HepG2 (cell line): Measurements from ENCODE around the gene CRIP1. TPM values are rescaled to one million over a fixed set of nuclear protein-coding genes. Genes with fewer than 3 reads are reported as not detected.

Source experiments
- ATAC-seq: fragments of 200-7000 bp; cut with Tn5 transposase; 3 replicates; pipeline ENCODE4 v1.9.1; 2020; ENCODE audit warnings: mild to moderate bottlenecking, moderate library complexity
- BruUV-seq: library from RNA; stranded (reverse); fragments of 400-500 nt; replicated peaks from 2 replicates; lab custom pipeline; 2021; lab: Mats Ljungman, UMichigan
- CTCF ChIA-PET: fragments of 300-600 bp; formaldehyde crosslinking; extraction: SDS; loops from one replicate; lab custom pipeline; 2021; ENCODE audit warnings: low total read pairs, inconsistent platforms, low intra/inter-chr PET ratio; lab: Yijun Ruan, JAX
- POLR2A ChIA-PET: fragments of 350-600 bp; sonication (Branson Sonifier 250); formaldehyde crosslinking; loops from one replicate; lab custom pipeline; 2020; ENCODE audit warnings: antibody characterized with exemption, inconsistent platforms; lab: Yijun Ruan, JAX
- DNase-seq: peaks from one replicate; pipeline ENCODE4 v3.0.0-alpha.2; 2015; ENCODE audit warnings: low spot score
- FAIRE-seq: peaks from 3 replicates; lab custom pipeline; 2011; peaks lifted over from hg19 to GRCh38; lab: Jason Lieb, UNC
- H2AFZ ChIP-seq: one replicate; pipeline ENCODE4 v1.6.1; 2011; ENCODE audit warnings: low read length, inconsistent platforms
- H3K27ac ChIP-seq: fragments of 300-600 bp; 3 replicates; pipeline ENCODE4 v1.8.0; 2011; ENCODE audit warnings: mixed run types, mild to moderate bottlenecking, mixed read lengths, low read length, inconsistent platforms; ENCODE audit not compliant: insufficient read depth; ENCODE audit errors: extremely low read length
- H3K27me3 ChIP-seq, 2 experiments: fragments of 200-600 bp in 1 of 2; 2 replicates in 1 of 2; 3 replicates in 1 of 2; pipeline versions ENCODE4 v1.6.0 to v1.8.0; 2011; ENCODE audit warnings: low read length in 2 of 2, mild to moderate bottlenecking in 2 of 2, moderate library complexity in 2 of 2, inconsistent platforms in 1 of 2; ENCODE audit not compliant: insufficient read depth in 2 of 2, control insufficient read depth in 1 of 2
- H3K36me3 ChIP-seq, 2 experiments: fragments of 200-600 bp in 1 of 2; replicated peaks in 1 of 2; 2 replicates in 1 of 2; 3 replicates in 1 of 2; pipeline versions ENCODE4 v1.5.1 to v1.8.0; 2011; ENCODE audit warnings: low read length in 2 of 2, inconsistent platforms in 1 of 2; ENCODE audit not compliant: insufficient read depth in 2 of 2, control insufficient read depth in 1 of 2
- H3K4me1 ChIP-seq: 2 replicates; pipeline ENCODE4 v1.5.1; 2012; ENCODE audit warnings: low read length, inconsistent platforms; ENCODE audit not compliant: insufficient read depth
- H3K4me2 ChIP-seq: 2 replicates; pipeline ENCODE4 v1.6.0; 2011; ENCODE audit warnings: low read depth, low read length, inconsistent platforms
- H3K4me3 ChIP-seq, 3 experiments: fragments of 200-600 bp in 1 of 3; sonication (generic), shearing (Covaris generic) in 1 of 3; replicated peaks in 1 of 3; 2 replicates each; pipeline ENCODE4 v1.5.1; 2011 to 2016; ENCODE audit warnings: low read length in 3 of 3, inconsistent platforms in 2 of 3, low read depth in 2 of 3, mild to moderate bottlenecking in 2 of 3, control low read depth in 1 of 3, mixed read lengths in 1 of 3; ENCODE audit not compliant: insufficient read depth in 1 of 3
- H3K79me2 ChIP-seq: one replicate; pipeline ENCODE4 v1.6.1; 2011; ENCODE audit warnings: low read length, inconsistent platforms; ENCODE audit not compliant: insufficient read depth
- H3K9ac ChIP-seq: 2 replicates; pipeline ENCODE4 v1.6.0; 2011; ENCODE audit warnings: mild to moderate bottlenecking, low read depth, low read length, inconsistent platforms; ENCODE audit not compliant: insufficient read depth
- H3K9me3 ChIP-seq: 2 replicates; pipeline ENCODE4 v1.5.1; 2012; ENCODE audit warnings: mild to moderate bottlenecking, low read length
- H4K20me1 ChIP-seq: 2 replicates; pipeline ENCODE4 v1.6.0; 2011; ENCODE audit warnings: inconsistent platforms, mild to moderate bottlenecking, low read length, moderate library complexity; ENCODE audit not compliant: insufficient read depth
- DR1 ChIP-seq: sonication (generic); formaldehyde crosslinking; IDR thresholded peaks from 2 replicates; pipeline ENCODE4 v1.8.0; 2021; ENCODE audit warnings: mild to moderate bottlenecking, missing genetic modification reagents, inconsistent platforms
- ELF3 ChIP-seq: IDR thresholded peaks from 2 replicates; pipeline ENCODE4 v1.6.1; 2016; ENCODE audit warnings: missing genetic modification reagents, missing compliant biosample characterization
- HDAC1 ChIP-seq: sonication (generic); formaldehyde crosslinking; IDR thresholded peaks from 2 replicates; pipeline ENCODE4 v1.5.1; 2020; ENCODE audit warnings: mild to moderate bottlenecking, missing genetic modification reagents
- HNF4A ChIP-seq: sonication (generic); formaldehyde crosslinking; IDR thresholded peaks from 2 replicates; pipeline ENCODE4 v1.4.0; 2020; ENCODE audit warnings: missing genetic modification reagents
- SKIL ChIP-seq: sonication (generic); formaldehyde crosslinking; IDR thresholded peaks from 2 replicates; pipeline ENCODE4 v1.8.0; 2022; ENCODE audit warnings: missing genetic modification reagents, mild to moderate bottlenecking, moderate library complexity, borderline replicate concordance
- ZMAT5 ChIP-seq: sonication (generic); formaldehyde crosslinking; IDR thresholded peaks from 2 replicates; pipeline ENCODE4 v1.5.0; 2020; ENCODE audit warnings: mild to moderate bottlenecking, low read depth, missing genetic modification reagents, borderline replicate concordance
- ZNF841 ChIP-seq: sonication (generic); formaldehyde crosslinking; IDR thresholded peaks from 2 replicates; pipeline ENCODE4 v1.8.1; 2023; ENCODE audit warnings: missing genetic modification reagents, borderline replicate concordance
- WGBS: methylation state at CpG from one replicate; pipeline ENCODE4 v1.1.6; 2017; ENCODE audit warnings: low lambda C conversion rate; 5-methylcytosine and 5-hydroxymethylcytosine counted together
- in situ Hi-C: cut with HindIII; loops from 2 replicates; pipeline ENCODE4 v1.10.0; 2017; ENCODE audit warnings: low pct_unique_long_range_greater_than_20kb; ENCODE audit not compliant: extremely low pct_ligation_motif_present
- intact Hi-C: fragments of 100-400 bp; cut with micrococcal nuclease; formaldehyde crosslinking; loops from one replicate; pipeline ENCODE4 v1.10.0; 2022; ENCODE audit not compliant: unreplicated experiment
- polyA plus RNA-seq, 8 experiments: library from polyadenylated mRNA; depleted of rRNA in 3 of 8; stranded (reverse) in 7 of 8; unstranded in 1 of 8; fragments of >200 nt; fragmentation: Illumina TruSeq in 4 of 8; extraction: Trizol in 4 of 8; gene quantifications; 2 replicates each; pipeline versions ENCODE4 v1.2.1 to v1.2.3, GENCODE V29; 2011 to 2016; ENCODE audit warnings: low read depth in 4 of 8, missing spikeins in 1 of 8, mixed read lengths in 1 of 8; ENCODE audit not compliant: insufficient read depth in 1 of 8
- total RNA-seq, 5 experiments: library from RNA; depleted of rRNA; stranded (reverse); fragments of >200 nt; fragmentation: Illumina TruSeq; extraction: Trizol; gene quantifications; 2 replicates each; pipeline ENCODE4 v1.2.3, GENCODE V29; 2016; ENCODE audit warnings: low read depth in 1 of 5

Gene CRIP1
- total and polyA plus RNA-seq, 2 of the 13 experiments (the other 11 are each of a cell fraction or from before 2014, with no cell fraction given): 53.9 to 59.5 TPM

DNA sequence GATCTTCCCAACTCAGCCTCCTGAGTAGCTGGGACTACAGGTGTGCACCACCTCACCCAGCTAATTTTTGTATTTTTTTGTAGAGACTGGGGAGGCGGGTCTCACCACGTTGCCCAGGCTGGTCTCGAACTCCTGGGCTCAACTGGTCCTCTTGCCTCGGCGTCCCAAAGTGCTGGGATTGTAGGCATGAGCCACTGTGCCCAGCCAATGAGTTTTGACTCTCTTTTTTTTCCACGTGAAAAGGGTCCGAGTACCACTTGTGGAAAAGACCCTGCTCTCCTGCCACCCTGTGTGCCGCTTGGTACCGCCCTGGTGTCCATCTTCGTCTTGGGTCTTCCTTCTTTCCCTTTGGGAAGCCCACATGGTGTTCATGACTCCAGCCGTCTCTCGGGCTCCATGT lies 21.9 kb downstream of the CRIP1 start:
- ChIA-PET POLR2A (no interaction called here), CTCF (no interaction called here)
- BruUV-seq: no TSS peak
- peaks cover 5 to 63% of the 10 kb centered on the region in 2 experiments; a peak in 4 of 5 replicates for H3K27me3 ChIP-seq
- DNase-seq (no peak), FAIRE-seq (no peak), ATAC-seq (no peak)
- 30% methylated on average over 12 of the region's 12 CpGs for WGBS
- no peaks in the 10 kb centered on the region for H3K79me2 ChIP-seq
- in situ Hi-C loops (no loop called here), intact Hi-C loops (no loop called here)
- H3K27ac ChIP-seq: no peak overlapping the region
- H3K9ac ChIP-seq: no peak overlapping the region
- TF ChIP-seq ELF3 (CRISPR knock-in tag) (no peak), HNF4A (CRISPR knock-in tag) (no peak), SKIL (CRISPR knock-in tag) (no peak), DR1 (CRISPR knock-in tag) (no peak), HDAC1 (CRISPR knock-in tag) (no peak), ZMAT5 (CRISPR knock-in tag) (no peak), ZNF841 (CRISPR knock-in tag) (no peak)
- no peak overlapping the region for H3K4me3 ChIP-seq
- H4K20me1 ChIP-seq: no peaks in the 10 kb centered on the region
- H2AFZ ChIP-seq: no peak overlapping the region
- no peaks in the 10 kb centered on the region for H3K36me3 ChIP-seq
- no peak overlapping the region for H3K4me2 ChIP-seq
- H3K9me3 ChIP-seq: no peaks in the 10 kb centered on the region
- H3K4me1 ChIP-seq: peaks cover 29% of the 10 kb centered on the region
